C4-2B (cell line): ENCODE data around the gene NEO1.

Experiments used
- ZFX ChIP-seq: fragments of 450-650 bp; IDR thresholded peaks from 2 replicates; pipeline ENCODE4 v1.6.1; 2017
- TF ChIP-seq, protein P1 (sequence below): fragments of 450-650 bp; conservative IDR thresholded peaks from 2 replicates; pipeline ENCODE4 v1.5.1; 2017; ENCODE audit warnings: mild to moderate bottlenecking

GRCh38 chr15:73028831-73029451 lies 23.3 kb upstream of the NEO1 start:
- TF ChIP-seq ZFX = no peak
- TF ChIP-seq, protein P1, sequence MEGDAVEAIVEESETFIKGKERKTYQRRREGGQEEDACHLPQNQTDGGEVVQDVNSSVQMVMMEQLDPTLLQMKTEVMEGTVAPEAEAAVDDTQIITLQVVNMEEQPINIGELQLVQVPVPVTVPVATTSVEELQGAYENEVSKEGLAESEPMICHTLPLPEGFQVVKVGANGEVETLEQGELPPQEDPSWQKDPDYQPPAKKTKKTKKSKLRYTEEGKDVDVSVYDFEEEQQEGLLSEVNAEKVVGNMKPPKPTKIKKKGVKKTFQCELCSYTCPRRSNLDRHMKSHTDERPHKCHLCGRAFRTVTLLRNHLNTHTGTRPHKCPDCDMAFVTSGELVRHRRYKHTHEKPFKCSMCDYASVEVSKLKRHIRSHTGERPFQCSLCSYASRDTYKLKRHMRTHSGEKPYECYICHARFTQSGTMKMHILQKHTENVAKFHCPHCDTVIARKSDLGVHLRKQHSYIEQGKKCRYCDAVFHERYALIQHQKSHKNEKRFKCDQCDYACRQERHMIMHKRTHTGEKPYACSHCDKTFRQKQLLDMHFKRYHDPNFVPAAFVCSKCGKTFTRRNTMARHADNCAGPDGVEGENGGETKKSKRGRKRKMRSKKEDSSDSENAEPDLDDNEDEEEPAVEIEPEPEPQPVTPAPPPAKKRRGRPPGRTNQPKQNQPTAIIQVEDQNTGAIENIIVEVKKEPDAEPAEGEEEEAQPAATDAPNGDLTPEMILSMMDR = no peak
